Measurements from ENCODE around the gene THOC2. TPM values are rescaled to one million over a fixed set of nuclear protein-coding genes. Genes with fewer than 3 reads are reported as not detected.

THOC2 gene
- total and polyA plus RNA-seq, 9 of the 15 experiments (the other 6 are each of a cell fraction or from before 2014, with no cell fraction given) = 131 to 234 (median 192) TPM

GRCh38 chrX:123732670-123733363, at the start of gene THOC2 (continued):
- TF ChIP-seq NR2C1 (IDR thresholded peaks at IDR 0.05) (peak; percentile 97), NR2C1 (tag; IDR thresholded peaks at IDR 0.05) (peak; percentile 98), AFF1 (IDR thresholded peaks at IDR 0.05; ENCODE audit: low read depth in 1 of 2, partially characterized antibody in 2 of 2) (peak; percentile 46 to 47), ZNF174 (CRISPR knock-in tag; IDR thresholded peaks at IDR 0.05) (no peak), MEF2D (tag; conservative IDR thresholded peaks at IDR 0.05; ENCODE audit: low read depth) (no peak), ZC3H8 (IDR thresholded peaks at IDR 0.05) (no peak), RFX1 (IDR thresholded peaks at IDR 0.05) (no peak; the same call in 1 of the 2 replicates), NR2C2 (CRISPR knock-in tag; IDR thresholded peaks at IDR 0.05) (peak; percentile 96), NR2C2 (tag; IDR thresholded peaks at IDR 0.05) (peak; percentile 99), MXI1 (IDR thresholded peaks at IDR 0.05; ENCODE audit: low read depth, low read length) (no peak), CEBPG (CRISPR knock-in tag; IDR thresholded peaks at IDR 0.05) (no peak), CEBPG (tag; conservative IDR thresholded peaks at IDR 0.05 in 1 of 2, IDR thresholded peaks at IDR 0.05 in 1 of 2) (no peak), OTX1 (CRISPR knock-in tag; IDR thresholded peaks at IDR 0.05) (no peak), ZBTB9 (CRISPR knock-in tag; IDR thresholded peaks at IDR 0.05) (no peak), NR3C1 (CRISPR knock-in tag; IDR thresholded peaks at IDR 0.05) (no peak), STAT6 (CRISPR knock-in tag; IDR thresholded peaks at IDR 0.05) (no peak), ZSCAN32 (CRISPR knock-in tag; IDR thresholded peaks at IDR 0.05) (no peak), SRSF3 (IDR thresholded peaks at IDR 0.05; ENCODE audit: insufficient read depth, low read length) (no peak), GABPA (tag; conservative IDR thresholded peaks at IDR 0.05; ENCODE audit: low read depth) (peak; percentile 65), ZFP91 (CRISPR knock-in tag; IDR thresholded peaks at IDR 0.05) (no peak)
